Measurements from ENCODE around the gene CRTAP. TPM values are rescaled to one million over a fixed set of nuclear protein-coding genes. Genes with fewer than 3 reads are reported as not detected.

The CRTAP gene
- total RNA-seq, 1 experiment from 2014 or later: 179 TPM

- H3K4me1 Mint-ChIP-seq (ENCODE audit: insufficient read depth, unreplicated experiment): peaks cover 3% of the 10 kb centered on the region
- DNase-seq (ENCODE audit: unreplicated experiment): no peak
- ChIA-PET CTCF (interaction anchor here (0.9 to 7.0 kb wide), 2 partner anchors 122 to 337 kb away, joined by 4 to 86 read pairs; partner anchors contain the start of gene CCR4), POLR2A (no interaction called here)
- no peaks in the 10 kb centered on the region for H3K9me3 Mint-ChIP-seq (ENCODE audit: unreplicated experiment)
- no TSS peak for BruUV-seq (replicated peaks)
- intact Hi-C loops (cut with micrococcal nuclease): loop anchor here (5.0 kb wide), 1 partner anchor 339 kb away; no protein-coding TSS in a partner anchor
- H3K27ac Mint-ChIP-seq (ENCODE audit: low read depth, unreplicated experiment): no peak overlapping the region
- no peaks in the 10 kb centered on the region for H3K27me3 Mint-ChIP-seq (ENCODE audit: insufficient read depth, unreplicated experiment)
- H3K36me3 Mint-ChIP-seq (ENCODE audit: insufficient read depth, unreplicated experiment): peaks cover 47% of the 10 kb centered on the region
- TF ChIP-seq CTCF (IDR thresholded peaks at IDR 0.05; ENCODE audit: unreplicated experiment): no peak
- no peak overlapping the region for H3K4me3 Mint-ChIP-seq (ENCODE audit: unreplicated experiment)
These were observed 42.6 kb upstream of the CRTAP start for GRCh38 chr3:33071181-33071580.

GRCh38 chr3:33071946-33072345 lies 41.9 kb upstream of the CRTAP start:
- ChIA-PET CTCF (interaction anchor here (0.8 to 7.0 kb wide), 6 partner anchors 17 to 338 kb away, joined by 3 to 86 read pairs (median 4); partner anchors contain the start of gene CCR4), POLR2A (no interaction called here)
- Mint-ChIP-seq H3K27me3 (ENCODE audit: insufficient read depth, unreplicated experiment) (no peaks in the 10 kb centered on the region), H3K4me3 (ENCODE audit: unreplicated experiment) (no peak overlapping the region), H3K27ac (ENCODE audit: low read depth, unreplicated experiment) (no peak overlapping the region), H3K9me3 (ENCODE audit: unreplicated experiment) (no peaks in the 10 kb centered on the region), H3K4me1 (ENCODE audit: insufficient read depth, unreplicated experiment) (peaks cover 4% of the 10 kb centered on the region), H3K36me3 (ENCODE audit: insufficient read depth, unreplicated experiment) (peaks cover 47% of the 10 kb centered on the region)
- intact Hi-C loops (cut with micrococcal nuclease): loop anchor here (5.0 kb wide), 1 partner anchor 340 kb away; no protein-coding TSS in a partner anchor
- BruUV-seq (replicated peaks): TSS peak; percentile 17
- no peak for TF ChIP-seq CTCF (IDR thresholded peaks at IDR 0.05; ENCODE audit: unreplicated experiment)
- DNase-seq (ENCODE audit: unreplicated experiment): no peak

- no TSS peak for BruUV-seq (replicated peaks)
- peak; percentile 81 for TF ChIP-seq CTCF (IDR thresholded peaks at IDR 0.05; ENCODE audit: unreplicated experiment)
- intact Hi-C loops (cut with micrococcal nuclease): loop anchor here (1.0 to 5.0 kb wide), 2 partner anchors 127 to 342 kb away; no protein-coding TSS in a partner anchor
- peaks cover 4% of the 10 kb centered on the region for H3K4me1 Mint-ChIP-seq (ENCODE audit: insufficient read depth, unreplicated experiment)
- no peaks in the 10 kb centered on the region for H3K27me3 Mint-ChIP-seq (ENCODE audit: insufficient read depth, unreplicated experiment)
- H3K9me3 Mint-ChIP-seq (ENCODE audit: unreplicated experiment): no peaks in the 10 kb centered on the region
- ChIA-PET POLR2A (interaction anchor here (0.6 kb wide), 1 partner anchor 926 kb away, joined by 3 read pairs; no protein-coding TSS in a partner anchor), CTCF (interaction anchor here (0.6 to 7.0 kb wide), 72 partner anchors 10 to 897 kb away, joined by 3 to 86 read pairs (median 4); partner anchors contain the start of gene CCR4)
- peaks cover 34% of the 10 kb centered on the region for H3K36me3 Mint-ChIP-seq (ENCODE audit: insufficient read depth, unreplicated experiment)
- peak; percentile 71 for DNase-seq (ENCODE audit: unreplicated experiment)
- no peak overlapping the region for H3K4me3 Mint-ChIP-seq (ENCODE audit: unreplicated experiment)
- no peak overlapping the region for H3K27ac Mint-ChIP-seq (ENCODE audit: low read depth, unreplicated experiment)
These were observed 39.4 kb upstream of the CRTAP start for GRCh38 chr3:33074217-33075067.

GRCh38 chr3:33075995-33076394 lies 37.8 kb upstream of the CRTAP start:
- intact Hi-C loops (cut with micrococcal nuclease): no loop called here
- CTCF ChIA-PET: interaction anchor here (0.6 to 7.0 kb wide), 15 partner anchors 9 to 1011 kb away, joined by 3 to 86 read pairs (median 4); partner anchors contain the start of gene CCR4

More at GRCh38 chr3:33075995-33076394, 37.8 kb upstream of the CRTAP start:
- POLR2A ChIA-PET: no interaction called here
- DNase-seq (ENCODE audit: unreplicated experiment): no peak
- no TSS peak for BruUV-seq (replicated peaks)
- no peaks in the 10 kb centered on the region for H3K9me3 Mint-ChIP-seq (ENCODE audit: unreplicated experiment)
- no peaks in the 10 kb centered on the region for H3K27me3 Mint-ChIP-seq (ENCODE audit: insufficient read depth, unreplicated experiment)
- peaks cover 4% of the 10 kb centered on the region for H3K4me1 Mint-ChIP-seq (ENCODE audit: insufficient read depth, unreplicated experiment)
- no peak for TF ChIP-seq CTCF (IDR thresholded peaks at IDR 0.05; ENCODE audit: unreplicated experiment)
- H3K4me3 Mint-ChIP-seq (ENCODE audit: unreplicated experiment): no peak overlapping the region
- peak overlapping the region; percentile 46 for H3K27ac Mint-ChIP-seq (ENCODE audit: low read depth, unreplicated experiment)
- peaks cover 19% of the 10 kb centered on the region for H3K36me3 Mint-ChIP-seq (ENCODE audit: insufficient read depth, unreplicated experiment)

Measured in MCF 10A (cell line).